Measurements from ENCODE around the gene ARHGEF1. TPM values are rescaled to one million over a fixed set of nuclear protein-coding genes. Genes with fewer than 3 reads are reported as not detected.
"Not testable (repeated sequence)": the region's sequence is repeated elsewhere in the genome, so short reads cannot be mapped to it uniquely, and the experiment has no call there.

ARHGEF1 gene
- total RNA-seq, 2 experiments from 2014 or later: 1,019 to 1,047 TPM

DNA sequence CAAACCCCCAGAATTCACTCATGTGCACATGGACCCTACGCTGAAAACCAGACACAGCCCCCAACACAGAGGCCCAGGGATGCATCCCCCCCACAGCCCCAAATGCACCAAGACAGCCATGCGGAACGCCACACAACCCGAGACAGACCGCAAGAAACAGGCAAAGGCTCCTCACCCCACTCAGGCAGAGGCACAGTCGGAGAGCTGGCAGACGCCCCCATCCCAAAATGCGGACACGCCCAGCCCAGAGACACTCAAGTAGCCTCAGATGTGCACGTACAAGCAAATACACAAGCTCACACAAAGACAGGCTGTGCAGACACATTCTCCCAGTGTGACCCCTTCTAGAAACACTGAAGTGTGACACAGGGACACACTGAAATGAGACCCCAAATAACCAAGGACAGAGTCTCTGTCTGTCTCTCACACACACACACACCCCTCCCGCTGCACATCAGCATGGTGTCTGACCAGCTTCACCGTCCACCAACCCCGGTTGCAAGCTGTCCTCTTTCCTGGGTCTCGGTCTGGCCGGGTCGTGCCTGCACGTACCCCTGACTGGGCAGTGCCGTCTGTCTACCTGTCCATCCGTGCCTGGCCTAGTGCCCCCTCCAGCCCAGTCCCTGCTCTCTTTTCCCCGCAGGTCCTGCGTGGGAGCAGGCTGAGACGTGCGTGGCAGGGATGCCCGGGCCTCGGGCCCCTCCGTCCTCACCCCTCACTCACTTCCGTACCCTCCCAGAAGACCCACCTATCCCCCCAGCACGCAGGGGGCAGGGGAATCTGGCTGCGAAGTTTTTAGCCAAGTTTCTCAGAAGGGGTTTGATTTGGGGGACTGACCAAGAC is 29.1 kb downstream of the ARHGEF1 start:
- Histone ChIP-seq H3K27ac (ENCODE audit: low read depth in 1 of 2, low read length in 2 of 2) (no peak overlapping the region), H3K4me1 (ENCODE audit: insufficient read depth, low read length) (peaks cover 67% of the 10 kb centered on the region), H3K9me3 (ENCODE audit: control insufficient read depth in 1 of 2, insufficient read depth in 1 of 2, low read length in 2 of 2) (no peaks in the 10 kb centered on the region), H3K4me3 (ENCODE audit: low read length) (no peak overlapping the region), H3K27me3 (ENCODE audit: control insufficient read depth in 1 of 2, insufficient read depth in 2 of 2, low read length in 2 of 2) (peaks cover 35 to 37% of the 10 kb centered on the region in 2 experiments), H3K36me3 (ENCODE audit: insufficient read depth, low read length) (peaks cover 3% of the 10 kb centered on the region)
- Mint-ChIP-seq H3K4me3 (peak overlapping the region; percentile 66), H3K27ac (peak overlapping the region; percentile 87), H3K27me3 (peaks cover 10% of the 10 kb centered on the region), H3K36me3 (ENCODE audit: low read depth) (peaks cover 5% of the 10 kb centered on the region), H3K4me1 (ENCODE audit: low read depth) (peaks cover 41% of the 10 kb centered on the region), H3K9me3 (no peaks in the 10 kb centered on the region)
- POLR2A ChIA-PET: interaction anchor here (1.1 to 8.3 kb wide), 15 partner anchors 9 to 52 kb away, joined by 3 to 92 read pairs (median 7); partner anchors contain the start of genes CD79A, ERFL and RPS19
- no peak for ATAC-seq (ENCODE audit: poor library complexity)
- DNase-seq: no peak
- intact Hi-C loops (cut with DNase I, micrococcal nuclease): loop anchor here in 1 of 2 experiments (2.0 kb wide), 1 partner anchor 17 kb away; the partner anchor contains the start of gene ERFL
- CTCF ChIA-PET: interaction anchor here (1.2 kb wide), 1 partner anchor 39 kb away, joined by 4 read pairs; no protein-coding TSS in a partner anchor
- TF ChIP-seq, protein P1, sequence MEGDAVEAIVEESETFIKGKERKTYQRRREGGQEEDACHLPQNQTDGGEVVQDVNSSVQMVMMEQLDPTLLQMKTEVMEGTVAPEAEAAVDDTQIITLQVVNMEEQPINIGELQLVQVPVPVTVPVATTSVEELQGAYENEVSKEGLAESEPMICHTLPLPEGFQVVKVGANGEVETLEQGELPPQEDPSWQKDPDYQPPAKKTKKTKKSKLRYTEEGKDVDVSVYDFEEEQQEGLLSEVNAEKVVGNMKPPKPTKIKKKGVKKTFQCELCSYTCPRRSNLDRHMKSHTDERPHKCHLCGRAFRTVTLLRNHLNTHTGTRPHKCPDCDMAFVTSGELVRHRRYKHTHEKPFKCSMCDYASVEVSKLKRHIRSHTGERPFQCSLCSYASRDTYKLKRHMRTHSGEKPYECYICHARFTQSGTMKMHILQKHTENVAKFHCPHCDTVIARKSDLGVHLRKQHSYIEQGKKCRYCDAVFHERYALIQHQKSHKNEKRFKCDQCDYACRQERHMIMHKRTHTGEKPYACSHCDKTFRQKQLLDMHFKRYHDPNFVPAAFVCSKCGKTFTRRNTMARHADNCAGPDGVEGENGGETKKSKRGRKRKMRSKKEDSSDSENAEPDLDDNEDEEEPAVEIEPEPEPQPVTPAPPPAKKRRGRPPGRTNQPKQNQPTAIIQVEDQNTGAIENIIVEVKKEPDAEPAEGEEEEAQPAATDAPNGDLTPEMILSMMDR (IDR thresholded peaks at IDR 0.05): no peak

DNA sequence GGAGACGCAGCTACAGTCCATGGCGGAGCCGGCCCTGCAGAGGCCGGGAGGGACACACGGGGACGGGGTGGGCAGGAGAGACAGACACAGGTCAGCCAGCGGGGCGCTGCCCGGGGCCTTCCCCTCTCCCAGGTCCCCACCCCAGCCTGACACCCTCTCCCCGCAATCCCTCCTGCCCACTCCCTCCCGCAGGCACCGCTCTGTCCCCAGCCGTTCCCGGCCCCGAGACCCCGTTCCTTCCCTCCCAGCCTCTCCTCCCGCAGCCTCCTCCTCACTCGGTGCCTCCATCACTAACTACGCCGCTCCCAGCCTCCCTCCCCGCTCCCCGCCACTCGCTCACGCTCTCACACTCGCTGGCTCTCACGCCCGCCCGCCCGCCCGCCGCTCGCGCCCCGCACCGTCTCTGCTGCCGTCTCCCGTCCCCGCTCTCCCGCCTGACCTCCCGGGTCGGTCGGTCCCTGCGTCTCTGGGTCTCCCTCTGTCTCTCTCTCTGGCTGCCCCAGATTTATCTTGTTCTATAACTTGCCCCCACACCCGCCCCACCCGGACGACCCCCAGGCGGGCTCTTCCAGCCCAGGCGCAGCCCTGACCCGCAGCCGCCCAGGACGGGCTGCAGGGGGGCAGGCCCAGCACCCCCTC is 30.0 kb downstream of the ARHGEF1 start:
- Histone ChIP-seq H3K9me3 (ENCODE audit: control insufficient read depth in 1 of 2, insufficient read depth in 1 of 2, low read length in 2 of 2) (no peaks in the 10 kb centered on the region), H3K4me3 (ENCODE audit: low read length) (no peak overlapping the region), H3K36me3 (ENCODE audit: insufficient read depth, low read length) (no peaks in the 10 kb centered on the region), H3K27ac (ENCODE audit: low read depth in 1 of 2, low read length in 2 of 2) (no peak overlapping the region), H3K4me1 (ENCODE audit: insufficient read depth, low read length) (peaks cover 68% of the 10 kb centered on the region), H3K27me3 (ENCODE audit: control insufficient read depth in 1 of 2, insufficient read depth in 2 of 2, low read length in 2 of 2) (peaks cover 38 to 42% of the 10 kb centered on the region in 2 experiments)
- CTCF ChIA-PET: no interaction called here
- no peaks in the 10 kb centered on the region for H3K9me3 Mint-ChIP-seq
- intact Hi-C loops (cut with DNase I, micrococcal nuclease): loop anchor here in 1 of 2 experiments (2.0 kb wide), 1 partner anchor 16 kb away; the partner anchor contains the start of gene ERFL
- ATAC-seq (ENCODE audit: poor library complexity): peak; percentile 35
- H3K4me1 Mint-ChIP-seq (ENCODE audit: low read depth): peaks cover 37% of the 10 kb centered on the region
- no peak overlapping the region for H3K4me3 Mint-ChIP-seq
- H3K27ac Mint-ChIP-seq: peak overlapping the region; percentile 87
- no peaks in the 10 kb centered on the region for H3K36me3 Mint-ChIP-seq (ENCODE audit: low read depth)
- POLR2A ChIA-PET: interaction anchor here (1.5 to 8.3 kb wide), 7 partner anchors 13 to 53 kb away, joined by 5 to 92 read pairs (median 10); partner anchors contain the start of genes CD79A, ERFL and RPS19
- peak in 3 of 14 experiments; percentile 50 to 58 (median 55) for DNase-seq
- TF ChIP-seq, protein P1 (IDR thresholded peaks at IDR 0.05): no peak
- H3K27me3 Mint-ChIP-seq: peaks cover 10% of the 10 kb centered on the region

DNA sequence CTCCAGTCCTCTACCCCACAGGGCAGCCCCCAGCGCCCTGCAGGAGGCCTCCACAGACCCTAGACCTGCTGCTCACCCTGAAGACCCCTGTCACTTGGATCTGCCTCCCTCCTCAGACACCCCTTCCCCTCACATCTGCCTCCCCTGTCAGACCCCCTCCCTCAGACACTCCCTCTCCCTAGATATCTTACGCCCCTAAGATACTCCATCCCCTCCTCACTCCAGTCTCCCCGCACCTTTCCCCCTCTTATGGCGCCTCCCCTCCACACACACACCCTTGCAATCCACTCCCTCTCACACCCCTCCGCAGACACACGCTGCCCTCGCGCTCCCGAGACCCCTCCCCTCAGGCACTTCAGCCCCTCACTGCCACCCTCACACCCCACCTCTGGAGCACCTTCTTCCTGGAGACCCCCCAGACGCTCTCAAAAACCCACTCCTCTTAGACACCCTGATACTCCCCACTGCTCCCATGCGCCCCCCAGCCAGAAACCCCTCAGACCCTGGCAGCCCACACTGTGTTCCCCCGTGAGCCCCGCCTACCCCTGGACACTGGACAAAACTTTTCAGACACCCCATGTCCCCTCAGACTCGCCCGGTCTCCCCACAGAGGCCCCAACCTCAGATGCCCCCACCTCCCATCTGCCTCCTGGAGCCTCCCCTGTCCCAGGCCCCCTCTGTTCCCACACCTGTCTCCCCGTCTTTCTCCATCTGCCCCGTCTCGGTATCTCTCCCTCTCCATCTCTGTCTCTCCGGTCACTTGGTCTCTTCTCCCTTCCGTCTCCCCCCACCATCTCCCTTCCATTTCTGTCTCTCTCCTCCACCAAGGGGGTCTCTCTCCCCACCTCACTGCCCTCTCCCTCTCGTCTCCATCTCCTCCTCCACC is 30.8 kb downstream of the ARHGEF1 start:
- peaks cover 69% of the 10 kb centered on the region for H3K4me1 ChIP-seq (ENCODE audit: insufficient read depth, low read length)
- Mint-ChIP-seq H3K9me3 (no peaks in the 10 kb centered on the region), H3K4me3 (peak overlapping the region; percentile 23), H3K27me3 (peaks cover 10% of the 10 kb centered on the region), H3K27ac (no peak overlapping the region), H3K36me3 (ENCODE audit: low read depth) (no peaks in the 10 kb centered on the region), H3K4me1 (ENCODE audit: low read depth) (peaks cover 37% of the 10 kb centered on the region)
- peaks cover 42 to 44% of the 10 kb centered on the region in 2 experiments for H3K27me3 ChIP-seq (ENCODE audit: control insufficient read depth in 1 of 2, insufficient read depth in 2 of 2, low read length in 2 of 2)
- H3K9me3 ChIP-seq (ENCODE audit: control insufficient read depth in 1 of 2, insufficient read depth in 1 of 2, low read length in 2 of 2): no peaks in the 10 kb centered on the region
- CTCF ChIA-PET: no interaction called here
- peak; percentile 11 for ATAC-seq (ENCODE audit: poor library complexity)
- POLR2A ChIA-PET: no interaction called here
- H3K27ac ChIP-seq (ENCODE audit: low read depth in 1 of 2, low read length in 2 of 2): no peak overlapping the region
- no peak overlapping the region for H3K4me3 ChIP-seq (ENCODE audit: low read length)
- intact Hi-C loops (cut with DNase I, micrococcal nuclease): loop anchor here in 1 of 2 experiments (2.0 kb wide), 1 partner anchor 15 kb away; the partner anchor contains the start of gene ERFL
- DNase-seq: no peak
- no peaks in the 10 kb centered on the region for H3K36me3 ChIP-seq (ENCODE audit: insufficient read depth, low read length)
- TF ChIP-seq, protein P1 (IDR thresholded peaks at IDR 0.05): no peak

DNA sequence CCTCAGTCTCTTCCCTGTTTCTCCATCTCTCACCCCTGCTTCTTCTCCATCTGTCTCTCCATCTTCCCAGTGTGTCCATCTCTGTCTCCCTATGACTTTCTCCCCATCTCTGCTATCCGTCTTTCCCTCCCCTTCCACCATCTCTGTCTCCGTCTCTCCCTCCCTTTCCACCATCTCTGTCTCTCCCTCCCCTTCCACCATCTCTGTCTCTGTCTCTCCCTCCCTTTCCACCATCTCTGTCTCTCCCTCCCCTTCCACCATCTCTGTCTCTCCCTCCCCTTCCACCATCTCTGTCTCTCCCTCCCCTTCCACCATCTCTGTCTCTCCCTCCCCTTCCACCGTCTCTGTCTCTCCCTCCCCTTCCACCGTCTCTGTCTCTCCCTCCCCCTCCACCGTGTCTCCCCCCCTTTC is 31.4 kb downstream of the ARHGEF1 start:
- H3K4me1 ChIP-seq (ENCODE audit: insufficient read depth, low read length): peaks cover 65% of the 10 kb centered on the region
- Mint-ChIP-seq H3K27me3 (peaks cover 10% of the 10 kb centered on the region), H3K4me3 (peak overlapping the region; percentile 35), H3K4me1 (ENCODE audit: low read depth) (peaks cover 37% of the 10 kb centered on the region)
- H3K4me3 ChIP-seq (ENCODE audit: low read length); H3K36me3 ChIP-seq (ENCODE audit: insufficient read depth, low read length); H3K9me3 Mint-ChIP-seq; H3K27ac Mint-ChIP-seq; ATAC-seq (ENCODE audit: poor library complexity); H3K36me3 Mint-ChIP-seq (ENCODE audit: low read depth); H3K9me3 ChIP-seq (ENCODE audit: control insufficient read depth in 1 of 2, insufficient read depth in 1 of 2, low read length in 2 of 2); DNase-seq; H3K27ac ChIP-seq (ENCODE audit: low read depth in 1 of 2, low read length in 2 of 2); intact Hi-C loops (cut with DNase I, micrococcal nuclease); POLR2A ChIA-PET; CTCF ChIA-PET: not testable (repeated sequence)
- peaks cover 42 to 44% of the 10 kb centered on the region in 2 experiments for H3K27me3 ChIP-seq (ENCODE audit: control insufficient read depth in 1 of 2, insufficient read depth in 2 of 2, low read length in 2 of 2)

Measured in CD4-positive, alpha-beta T cell (primary cell).